Astrocyte of the spinal cord (primary cell): ENCODE results near the gene MYRFL.

Source experiments
- DNase-seq: peaks from one replicate; pipeline ENCODE4 v3.0.0; 2011; ENCODE audit warnings: low read depth, low spot score
- H3K4me3 ChIP-seq: 2 replicates; pipeline ENCODE4 v1.5.1; 2011; ENCODE audit warnings: low read depth, mild to moderate bottlenecking, low read length, moderate library complexity
- CTCF ChIP-seq: IDR thresholded peaks from 2 replicates; pipeline ENCODE4 v1.5.1; 2012; ENCODE audit warnings: low read depth, mild to moderate bottlenecking, low read length, inconsistent platforms
- in situ Hi-C: cut with HindIII; loops from 2 replicates; pipeline ENCODE4 v1.10.0; 2017; ENCODE audit warnings: low sequenced_read_pairs

The MYRFL gene

GRCh38 chr12:69919495-69919894 is 94.5 kb downstream of the MYRFL start:
- no peak overlapping the region for H3K4me3 ChIP-seq
- TF ChIP-seq CTCF = no peak
- no peak for DNase-seq
- in situ Hi-C loops = no loop called here

- no peak for DNase-seq
- no peak for TF ChIP-seq CTCF
- H3K4me3 ChIP-seq = no peak overlapping the region
- in situ Hi-C loops = no loop called here
Measured at GRCh38 chr12:69921831-69922230, 96.8 kb downstream of the MYRFL start.

GRCh38 chr12:69922999-69923398 is 98.0 kb downstream of the MYRFL start:
- no peak for TF ChIP-seq CTCF
- in situ Hi-C loops = no loop called here

GRCh38 chr12:69925291-69925690 is 100.3 kb downstream of the MYRFL start:
- in situ Hi-C loops = no loop called here
- no peak overlapping the region for H3K4me3 ChIP-seq
- no peak for TF ChIP-seq CTCF
- DNase-seq = no peak

More at GRCh38 chr12:69922999-69923398, 98.0 kb downstream of the MYRFL start:
- no peak overlapping the region for H3K4me3 ChIP-seq
- DNase-seq = no peak

- no peak for TF ChIP-seq CTCF
- no peak for DNase-seq
- in situ Hi-C loops = no loop called here
- no peak overlapping the region for H3K4me3 ChIP-seq
Measured at GRCh38 chr12:69927164-69927563, 102.1 kb downstream of the MYRFL start.

- DNase-seq = peak; percentile 64
- no peak overlapping the region for H3K4me3 ChIP-seq
- in situ Hi-C loops = no loop called here
- no peak for TF ChIP-seq CTCF
Measured at GRCh38 chr12:69929125-69929524, 104.1 kb downstream of the MYRFL start.

GRCh38 chr12:69929531-69929930 is 104.5 kb downstream of the MYRFL start:
- no peak for DNase-seq
- in situ Hi-C loops = no loop called here
- H3K4me3 ChIP-seq = no peak overlapping the region
- TF ChIP-seq CTCF = no peak
